Smooth muscle cell (in vitro differentiated cells): ENCODE data around the gene GATB. TPM values are rescaled to one million over a fixed set of nuclear protein-coding genes. Genes with fewer than 3 reads are reported as not detected.

ENCODE experiments used
- DNase-seq: peaks from one replicate; lab custom pipeline; 2025; ENCODE audit not compliant: unreplicated experiment; lab: John Stamatoyannopoulos, UW
- H2AFZ ChIP-seq: fragments of 200-600 bp; sonication (generic); 2 replicates; pipeline ENCODE4 v1.6.0; 2016; ENCODE audit warnings: antibody characterized with exemption, low read depth, mild to moderate bottlenecking
- H3F3A ChIP-seq: fragments of 200-600 bp; sonication (generic); 2 replicates; pipeline ENCODE4 v1.6.0; 2017; ENCODE audit warnings: antibody characterized with exemption, low read depth
- H3K27ac ChIP-seq: fragments of 200-600 bp; sonication (generic); 2 replicates; pipeline ENCODE4 v1.5.1; 2016; ENCODE audit warnings: low read depth, mild to moderate bottlenecking
- H3K27me3 ChIP-seq: fragments of 200-600 bp; sonication (generic); 2 replicates; pipeline ENCODE4 v1.6.1; 2016; ENCODE audit warnings: low read depth, mild to moderate bottlenecking
- H3K36me3 ChIP-seq: fragments of 200-600 bp; sonication (generic); 2 replicates; pipeline ENCODE4 v1.5.1; 2016; ENCODE audit warnings: low read depth
- H3K4me1 ChIP-seq: fragments of 200-600 bp; sonication (generic); 2 replicates; pipeline ENCODE4 v1.5.1; 2016; ENCODE audit warnings: low read depth
- H3K4me2 ChIP-seq: fragments of 200-600 bp; sonication (generic); 2 replicates; pipeline ENCODE4 v1.6.0; 2016; ENCODE audit warnings: mild to moderate bottlenecking
- H3K4me3 ChIP-seq: fragments of 200-600 bp; sonication (generic); 2 replicates; pipeline ENCODE4 v1.5.1; 2016; ENCODE audit warnings: mild to moderate bottlenecking
- H3K79me2 ChIP-seq: fragments of 200-600 bp; sonication (generic); 2 replicates; pipeline ENCODE4 v1.6.0; 2016; ENCODE audit warnings: low read depth, mild to moderate bottlenecking
- H3K9ac ChIP-seq: fragments of 200-600 bp; sonication (generic); 2 replicates; pipeline ENCODE4 v1.6.0; 2016; ENCODE audit warnings: low read depth
- H3K9me3 ChIP-seq: fragments of 200-600 bp; sonication (generic); replicated peaks from 2 replicates; pipeline ENCODE4 v1.5.1; 2016; ENCODE audit warnings: low read depth
- H4K20me1 ChIP-seq: fragments of 200-600 bp; sonication (generic); 2 replicates; pipeline ENCODE4 v1.6.0; 2016; ENCODE audit warnings: low read depth
- WGBS: methylation state at CpG from one replicate; pipeline ENCODE4 v1.1.7; 2016; ENCODE audit warnings: low lambda C conversion rate; 5-methylcytosine and 5-hydroxymethylcytosine counted together
- polyA plus RNA-seq: library from polyadenylated mRNA; unstranded; fragments of >200 nt; fragmentation: Nextera tagmentation; extraction: Ambion mirVana; gene quantifications from 2 replicates; pipeline ENCODE4 v1.2.1, GENCODE V29; 2016
- total RNA-seq: library from RNA; depleted of rRNA; stranded (reverse); fragments of >200 nt; gene quantifications from 2 replicates; pipeline ENCODE4 v1.2.3, GENCODE V29; 2014
- TF ChIP-seq, protein P1 (sequence below): fragments of 200-600 bp; sonication (generic); IDR thresholded peaks from 2 replicates; pipeline ENCODE4 v1.5.1; 2017; ENCODE audit warnings: borderline replicate concordance, mild to moderate bottlenecking, antibody characterized with exemption; ENCODE audit not compliant: insufficient read depth, poor library complexity, severe bottlenecking

Gene GATB
- total and polyA plus RNA-seq, 2 experiments from 2014 or later = 15.7 to 17.6 TPM

- H3K36me3 ChIP-seq = no peaks in the 10 kb centered on the region
- no peaks in the 10 kb centered on the region for H3K9me3 ChIP-seq
- no peak overlapping the region for H3K4me2 ChIP-seq
- H3K27me3 ChIP-seq = no peaks in the 10 kb centered on the region
- H3K4me3 ChIP-seq = no peak overlapping the region
- H3K79me2 ChIP-seq = no peaks in the 10 kb centered on the region
- H4K20me1 ChIP-seq = no peaks in the 10 kb centered on the region
- peaks cover 8% of the 10 kb centered on the region for H3K4me1 ChIP-seq
- H2AFZ ChIP-seq = no peak overlapping the region
- no peaks in the 10 kb centered on the region for H3F3A ChIP-seq
- WGBS = 79% methylated on average over 4 of the region's 4 CpGs
- peak overlapping the region; percentile 69 for H3K27ac ChIP-seq
- peak overlapping the region; percentile 18 for H3K9ac ChIP-seq
- DNase-seq = no peak
- TF ChIP-seq, protein P1, sequence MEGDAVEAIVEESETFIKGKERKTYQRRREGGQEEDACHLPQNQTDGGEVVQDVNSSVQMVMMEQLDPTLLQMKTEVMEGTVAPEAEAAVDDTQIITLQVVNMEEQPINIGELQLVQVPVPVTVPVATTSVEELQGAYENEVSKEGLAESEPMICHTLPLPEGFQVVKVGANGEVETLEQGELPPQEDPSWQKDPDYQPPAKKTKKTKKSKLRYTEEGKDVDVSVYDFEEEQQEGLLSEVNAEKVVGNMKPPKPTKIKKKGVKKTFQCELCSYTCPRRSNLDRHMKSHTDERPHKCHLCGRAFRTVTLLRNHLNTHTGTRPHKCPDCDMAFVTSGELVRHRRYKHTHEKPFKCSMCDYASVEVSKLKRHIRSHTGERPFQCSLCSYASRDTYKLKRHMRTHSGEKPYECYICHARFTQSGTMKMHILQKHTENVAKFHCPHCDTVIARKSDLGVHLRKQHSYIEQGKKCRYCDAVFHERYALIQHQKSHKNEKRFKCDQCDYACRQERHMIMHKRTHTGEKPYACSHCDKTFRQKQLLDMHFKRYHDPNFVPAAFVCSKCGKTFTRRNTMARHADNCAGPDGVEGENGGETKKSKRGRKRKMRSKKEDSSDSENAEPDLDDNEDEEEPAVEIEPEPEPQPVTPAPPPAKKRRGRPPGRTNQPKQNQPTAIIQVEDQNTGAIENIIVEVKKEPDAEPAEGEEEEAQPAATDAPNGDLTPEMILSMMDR = no peak
These were observed 93.1 kb downstream of the GATB start for GRCh38 chr4:151667666-151668065.

- Histone ChIP-seq H3K79me2 (no peaks in the 10 kb centered on the region), H3K9ac (peak overlapping the region; percentile 18), H3K4me2 (no peak overlapping the region), H3F3A (no peaks in the 10 kb centered on the region), H3K4me1 (peaks cover 8% of the 10 kb centered on the region), H4K20me1 (no peaks in the 10 kb centered on the region), H3K27ac (peak overlapping the region; percentile 69), H3K4me3 (no peak overlapping the region), H2AFZ (no peak overlapping the region), H3K36me3 (no peaks in the 10 kb centered on the region), H3K9me3 (no peaks in the 10 kb centered on the region), H3K27me3 (no peaks in the 10 kb centered on the region)
- 0% methylated on average over 3 of the region's 3 CpGs for WGBS
- TF ChIP-seq, protein P1 = no peak
- no peak for DNase-seq
These were observed 93.8 kb downstream of the GATB start for GRCh38 chr4:151667048-151667447.

DNA sequence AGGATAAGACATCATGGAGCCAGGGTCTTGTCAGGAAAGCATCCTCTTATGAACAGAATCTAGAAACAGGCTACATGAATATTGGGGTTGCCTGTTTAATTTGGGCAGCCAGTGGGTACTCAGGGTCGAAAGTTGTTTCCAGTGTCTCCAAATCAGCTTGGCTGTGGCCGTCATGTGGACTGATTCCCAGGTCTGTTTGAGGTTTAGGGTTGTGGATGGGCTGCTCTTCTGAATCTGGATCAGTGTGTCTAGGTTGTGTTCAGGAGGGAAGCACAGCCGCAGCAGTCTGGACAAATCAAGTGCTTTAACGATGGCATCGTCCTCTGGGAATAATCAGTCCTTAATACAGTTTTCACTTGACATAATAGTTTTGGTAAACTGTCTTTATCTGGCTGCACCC, 94.3 kb downstream of the GATB start:
- Histone ChIP-seq H3F3A (no peaks in the 10 kb centered on the region), H3K9ac (no peak overlapping the region), H3K4me2 (no peak overlapping the region), H3K9me3 (no peaks in the 10 kb centered on the region), H3K27ac (no peak overlapping the region), H3K36me3 (no peaks in the 10 kb centered on the region), H4K20me1 (no peaks in the 10 kb centered on the region), H2AFZ (no peak overlapping the region), H3K79me2 (no peaks in the 10 kb centered on the region), H3K27me3 (no peaks in the 10 kb centered on the region), H3K4me3 (no peak overlapping the region), H3K4me1 (peaks cover 4% of the 10 kb centered on the region)
- no peak for DNase-seq
- TF ChIP-seq, protein P1 = no peak
- 66% methylated on average over 5 of the region's 5 CpGs for WGBS

DNA sequence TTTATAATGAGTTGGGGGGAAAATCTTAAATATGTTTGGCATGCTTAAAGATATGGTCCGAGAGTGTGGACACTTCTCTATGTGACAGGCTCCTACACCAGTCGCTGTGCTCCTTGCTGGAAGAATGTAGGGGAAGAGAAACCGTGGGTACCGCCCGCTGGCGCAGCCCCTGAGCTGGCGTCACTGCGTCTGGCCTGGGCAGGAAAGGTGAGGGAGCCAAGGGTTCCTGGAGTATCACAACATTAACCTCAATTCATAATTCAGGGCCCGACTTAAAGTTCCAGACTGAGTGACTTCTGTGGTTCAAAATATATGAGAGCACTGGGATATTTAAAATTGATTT, 95.1 kb downstream of the GATB start:
- WGBS = 96% methylated on average over 9 of the region's 9 CpGs
- no peaks in the 10 kb centered on the region for H4K20me1 ChIP-seq
- no peaks in the 10 kb centered on the region for H3K79me2 ChIP-seq
- no peak for DNase-seq
- no peaks in the 10 kb centered on the region for H3K4me1 ChIP-seq
- no peak overlapping the region for H3K27ac ChIP-seq
- H3K36me3 ChIP-seq = no peaks in the 10 kb centered on the region
- H3K4me2 ChIP-seq = no peak overlapping the region
- TF ChIP-seq, protein P1 = no peak
- no peaks in the 10 kb centered on the region for H3K9me3 ChIP-seq
- no peak overlapping the region for H2AFZ ChIP-seq
- no peaks in the 10 kb centered on the region for H3K27me3 ChIP-seq
- H3K9ac ChIP-seq = no peak overlapping the region
- H3F3A ChIP-seq = no peaks in the 10 kb centered on the region
- H3K4me3 ChIP-seq = no peak overlapping the region
